Measurements from ENCODE around the gene MAPK9.

DNA sequence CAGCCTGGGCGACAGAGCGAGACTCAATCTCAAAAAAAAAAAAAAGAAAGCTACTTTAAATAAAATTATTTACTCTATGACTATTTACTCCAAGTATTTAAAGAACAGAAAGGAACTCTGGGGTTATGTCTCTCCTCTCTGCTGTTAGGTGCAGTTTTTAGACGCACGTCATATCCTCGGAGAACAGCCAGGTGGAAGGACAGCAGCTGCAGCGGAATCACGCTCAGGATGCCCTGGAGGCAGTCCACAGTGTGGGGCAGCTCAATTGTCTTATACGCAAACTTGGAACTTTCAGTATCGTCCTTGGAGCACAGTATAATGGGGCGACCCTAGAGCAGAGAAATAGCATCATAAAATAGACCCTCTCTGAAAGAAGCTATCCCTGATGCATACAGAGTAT, 10.4 kb upstream of the MAPK9 start:
- TF ChIP-seq, protein P1, sequence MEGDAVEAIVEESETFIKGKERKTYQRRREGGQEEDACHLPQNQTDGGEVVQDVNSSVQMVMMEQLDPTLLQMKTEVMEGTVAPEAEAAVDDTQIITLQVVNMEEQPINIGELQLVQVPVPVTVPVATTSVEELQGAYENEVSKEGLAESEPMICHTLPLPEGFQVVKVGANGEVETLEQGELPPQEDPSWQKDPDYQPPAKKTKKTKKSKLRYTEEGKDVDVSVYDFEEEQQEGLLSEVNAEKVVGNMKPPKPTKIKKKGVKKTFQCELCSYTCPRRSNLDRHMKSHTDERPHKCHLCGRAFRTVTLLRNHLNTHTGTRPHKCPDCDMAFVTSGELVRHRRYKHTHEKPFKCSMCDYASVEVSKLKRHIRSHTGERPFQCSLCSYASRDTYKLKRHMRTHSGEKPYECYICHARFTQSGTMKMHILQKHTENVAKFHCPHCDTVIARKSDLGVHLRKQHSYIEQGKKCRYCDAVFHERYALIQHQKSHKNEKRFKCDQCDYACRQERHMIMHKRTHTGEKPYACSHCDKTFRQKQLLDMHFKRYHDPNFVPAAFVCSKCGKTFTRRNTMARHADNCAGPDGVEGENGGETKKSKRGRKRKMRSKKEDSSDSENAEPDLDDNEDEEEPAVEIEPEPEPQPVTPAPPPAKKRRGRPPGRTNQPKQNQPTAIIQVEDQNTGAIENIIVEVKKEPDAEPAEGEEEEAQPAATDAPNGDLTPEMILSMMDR (IDR thresholded peaks at IDR 0.05), result no peak
- TF ChIP-seq POLR2A (IDR thresholded peaks at IDR 0.05) (no peak), POLR2AphosphoS5 (IDR thresholded peaks at IDR 0.05) (no peak), EP300 (IDR thresholded peaks at IDR 0.05) (no peak)

Data from suprapubic skin (tissue), 4 donors.